Lower leg skin (tissue), 3 donors: ENCODE results near the gene FAM20A.

ENCODE experiments used
- CTCF ChIP-seq, 3 donors: fragments of 450-650 bp; IDR thresholded peaks; one replicate each; pipeline ENCODE4 v1.5.1; 2016; ENCODE audit warnings: antibody characterized with exemption in 3 of 3, mild to moderate bottlenecking in 3 of 3, moderate library complexity in 2 of 3
- POLR2A ChIP-seq, 2 donors: fragments of 450-650 bp; IDR thresholded peaks; one replicate each; pipeline ENCODE4 v1.6.1; 2016 to 2017; ENCODE audit warnings: antibody characterized with exemption in 2 of 2, mild to moderate bottlenecking in 1 of 2, moderate library complexity in 1 of 2

DNA sequence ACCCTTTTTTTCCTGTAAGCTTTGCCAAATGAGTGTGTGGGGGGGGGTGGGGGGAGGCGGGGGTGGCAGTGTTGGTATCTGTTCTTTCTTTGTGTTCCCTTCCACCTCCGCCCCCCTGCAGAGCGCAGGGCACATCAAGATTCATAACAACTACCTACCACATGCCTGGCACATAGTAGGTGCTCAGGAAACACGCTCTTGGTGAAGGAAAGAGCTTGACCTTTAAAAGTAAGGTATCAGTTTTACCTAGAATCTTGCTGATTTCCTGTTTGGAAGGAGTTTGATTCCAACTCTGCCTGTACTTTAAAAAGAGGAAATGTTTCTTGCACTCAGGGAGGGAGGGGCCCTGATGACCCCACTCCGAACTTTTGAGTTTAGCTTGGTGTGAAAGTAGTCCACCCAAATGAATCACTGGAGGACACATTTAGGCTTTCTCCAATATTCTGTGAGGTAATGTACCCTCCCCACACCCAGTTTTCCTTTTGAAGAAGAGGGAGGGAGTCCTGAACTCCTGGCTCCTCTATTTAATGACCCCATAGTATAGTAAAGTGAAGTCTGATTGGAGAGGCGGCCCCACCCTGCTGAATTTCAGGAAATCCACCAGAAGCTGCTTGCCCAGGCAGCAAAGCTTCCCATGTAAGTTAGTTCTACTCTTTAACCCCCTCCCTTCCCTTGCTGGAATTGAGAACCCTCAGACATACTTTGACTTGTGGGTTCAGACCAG lies 560 bp upstream of the FAM20A start:
- TF ChIP-seq CTCF (IDR thresholded peaks at IDR 0.05) (no peak), POLR2A (IDR thresholded peaks at IDR 0.05) (no peak)
